Loucy (cell line): ENCODE measurements around the gene NAA38.

Experiments used
- H2AFZ ChIP-seq: fragments of 200-600 bp; sonication (generic); 2 replicates; pipeline ENCODE4 v1.6.0; 2016; ENCODE audit warnings: antibody characterized with exemption, mild to moderate bottlenecking, low read length, moderate library complexity
- H3F3A ChIP-seq: fragments of 200-600 bp; 2 replicates; pipeline ENCODE4 v1.6.0; 2016; ENCODE audit warnings: antibody characterized with exemption, low read depth, mild to moderate bottlenecking
- H3K27me3 ChIP-seq: fragments of 200-600 bp; sonication (generic); 2 replicates; pipeline ENCODE4 v1.6.1; 2014; ENCODE audit warnings: low read length, mild to moderate bottlenecking; ENCODE audit not compliant: insufficient read depth, poor library complexity, severe bottlenecking
- H3K36me3 ChIP-seq: fragments of 200-600 bp; sonication (generic); 2 replicates; pipeline ENCODE4 v1.6.1; 2016; ENCODE audit warnings: low read length; ENCODE audit not compliant: insufficient read depth
- H3K4me1 ChIP-seq: fragments of 200-600 bp; sonication (generic); 2 replicates; pipeline ENCODE4 v1.5.1; 2014; ENCODE audit warnings: low read length, mild to moderate bottlenecking; ENCODE audit not compliant: insufficient read depth, poor library complexity, severe bottlenecking
- H3K4me2 ChIP-seq: fragments of 200-600 bp; sonication (generic); 2 replicates; pipeline ENCODE4 v1.6.0; 2014; ENCODE audit warnings: antibody characterized with exemption, low read length, low read depth, mild to moderate bottlenecking; ENCODE audit not compliant: poor library complexity, severe bottlenecking
- H3K4me3 ChIP-seq: fragments of 200-600 bp; sonication (generic); 2 replicates; pipeline ENCODE4 v1.5.1; 2014; ENCODE audit warnings: low read length, mild to moderate bottlenecking, mixed read lengths; ENCODE audit not compliant: poor library complexity, severe bottlenecking
- H3K79me2 ChIP-seq: fragments of 200-600 bp; sonication (generic); 2 replicates; pipeline ENCODE4 v1.6.1; 2014; ENCODE audit warnings: low read length; ENCODE audit not compliant: insufficient read depth
- H3K9ac ChIP-seq: fragments of 200-600 bp; sonication (generic); 2 replicates; pipeline ENCODE4 v1.6.0; 2014; ENCODE audit warnings: mild to moderate bottlenecking, low read depth, low read length, moderate library complexity; ENCODE audit not compliant: poor library complexity, severe bottlenecking
- H3K9me2 ChIP-seq: fragments of 200-600 bp; sonication (generic); replicated peaks from 2 replicates; pipeline ENCODE4 v1.6.1; 2016; ENCODE audit warnings: low read depth, low read length, mixed read lengths
- H3K9me3 ChIP-seq: fragments of 200-600 bp; sonication (generic); 2 replicates; pipeline ENCODE4 v1.6.1; 2014; ENCODE audit warnings: mild to moderate bottlenecking, antibody characterized with exemption, low read length, low read depth; ENCODE audit not compliant: insufficient read depth
- H4K20me1 ChIP-seq: fragments of 200-600 bp; sonication (generic); 2 replicates; pipeline ENCODE4 v1.6.0; 2014; ENCODE audit warnings: antibody characterized with exemption, low read length, mild to moderate bottlenecking; ENCODE audit not compliant: insufficient read depth, poor library complexity, severe bottlenecking
- CTCF ChIP-seq: fragments of 200-600 bp; sonication (generic); conservative IDR thresholded peaks from 2 replicates; pipeline ENCODE4 v1.5.1; 2014; ENCODE audit warnings: mild to moderate bottlenecking, antibody characterized with exemption, low read length
- EZH2phosphoT487 ChIP-seq: fragments of 200-600 bp; IDR thresholded peaks from 2 replicates; pipeline ENCODE4 v1.6.1; 2018; ENCODE audit warnings: antibody characterized with exemption, mild to moderate bottlenecking, moderate library complexity, borderline replicate concordance

Gene NAA38

GRCh38 chr17:7840441-7840840, 16.9 kb downstream of the NAA38 start:
- Histone ChIP-seq H3K9ac (peak overlapping the region; percentile 77), H2AFZ (no peak overlapping the region), H3F3A (0 out of 2 replicates have a peak, but pooled peaks cover 10% of the 10 kb centered on the region), H3K27me3 (no peaks in the 10 kb centered on the region), H3K4me1 (peaks cover 51% of the 10 kb centered on the region), H4K20me1 (peaks cover 65% of the 10 kb centered on the region), H3K4me3 (peak overlapping the region; percentile 88), H3K9me3 (no peaks in the 10 kb centered on the region), H3K79me2 (peaks cover 82% of the 10 kb centered on the region; the same call in 1 of the 2 replicates), H3K9me2 (no peaks in the 10 kb centered on the region), H3K4me2 (peak overlapping the region; percentile 98), H3K36me3 (peaks cover 3% of the 10 kb centered on the region; the same call in 1 of the 2 replicates)
- TF ChIP-seq CTCF (no peak), EZH2phosphoT487 (no peak)

- TF ChIP-seq CTCF: no peak
- no peak for TF ChIP-seq EZH2phosphoT487
- Histone ChIP-seq H3K9ac (peak overlapping the region; percentile 77), H3K27me3 (no peaks in the 10 kb centered on the region), H2AFZ (no peak overlapping the region), H3K4me1 (peaks cover 51% of the 10 kb centered on the region), H3K79me2 (peaks cover 76% of the 10 kb centered on the region; the same call in 1 of the 2 replicates), H3K4me3 (peak overlapping the region; percentile 88), H3K9me2 (no peaks in the 10 kb centered on the region), H3K4me2 (peak overlapping the region; percentile 98), H3F3A (peaks cover 14% of the 10 kb centered on the region; the same call in 1 of the 2 replicates), H3K9me3 (no peaks in the 10 kb centered on the region), H4K20me1 (peaks cover 59% of the 10 kb centered on the region), H3K36me3 (no peaks in the 10 kb centered on the region)
Measured at GRCh38 chr17:7839876-7840261, 17.5 kb downstream of the NAA38 start.

GRCh38 chr17:7839190-7839875, 18.0 kb downstream of the NAA38 start:
- Histone ChIP-seq H3F3A (peaks cover 15% of the 10 kb centered on the region; the same call in 1 of the 2 replicates), H3K4me3 (peak overlapping the region; percentile 88), H3K4me1 (peaks cover 51% of the 10 kb centered on the region), H3K36me3 (no peaks in the 10 kb centered on the region), H3K27me3 (no peaks in the 10 kb centered on the region), H3K9me2 (no peaks in the 10 kb centered on the region), H2AFZ (no peak overlapping the region), H4K20me1 (peaks cover 54% of the 10 kb centered on the region), H3K9ac (peak overlapping the region; percentile 61), H3K4me2 (peak overlapping the region; percentile 98), H3K79me2 (peaks cover 71% of the 10 kb centered on the region; the same call in 1 of the 2 replicates), H3K9me3 (no peaks in the 10 kb centered on the region)
- TF ChIP-seq EZH2phosphoT487 (no peak), CTCF (no peak)
